Measurements from ENCODE around the gene TNNI2.

The TNNI2 gene

DNA sequence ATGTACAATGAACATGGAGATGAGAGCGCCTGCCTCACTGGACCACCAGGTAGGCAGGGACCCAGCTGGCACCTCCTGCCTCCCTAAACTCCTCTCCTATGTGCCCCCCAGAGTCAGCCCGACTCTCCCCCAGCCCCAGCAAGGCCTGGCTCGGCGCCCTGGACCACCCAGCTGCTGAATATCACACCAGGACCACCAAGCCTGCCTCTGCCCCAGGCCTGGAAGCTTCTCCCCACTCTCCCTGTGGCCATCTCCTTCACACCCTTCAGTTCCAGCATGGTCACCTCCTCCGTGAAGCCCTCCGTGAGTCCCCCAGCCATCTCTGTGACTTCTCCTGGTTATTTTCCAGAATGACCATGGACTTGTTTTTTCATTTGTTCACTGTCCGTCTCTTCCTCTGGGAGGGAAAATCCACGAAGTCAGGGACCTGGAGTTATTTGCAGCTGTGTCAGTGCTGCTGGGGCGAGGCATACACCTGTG, 7.7 kb downstream of the TNNI2 start:
- TF ChIP-seq, protein P1, sequence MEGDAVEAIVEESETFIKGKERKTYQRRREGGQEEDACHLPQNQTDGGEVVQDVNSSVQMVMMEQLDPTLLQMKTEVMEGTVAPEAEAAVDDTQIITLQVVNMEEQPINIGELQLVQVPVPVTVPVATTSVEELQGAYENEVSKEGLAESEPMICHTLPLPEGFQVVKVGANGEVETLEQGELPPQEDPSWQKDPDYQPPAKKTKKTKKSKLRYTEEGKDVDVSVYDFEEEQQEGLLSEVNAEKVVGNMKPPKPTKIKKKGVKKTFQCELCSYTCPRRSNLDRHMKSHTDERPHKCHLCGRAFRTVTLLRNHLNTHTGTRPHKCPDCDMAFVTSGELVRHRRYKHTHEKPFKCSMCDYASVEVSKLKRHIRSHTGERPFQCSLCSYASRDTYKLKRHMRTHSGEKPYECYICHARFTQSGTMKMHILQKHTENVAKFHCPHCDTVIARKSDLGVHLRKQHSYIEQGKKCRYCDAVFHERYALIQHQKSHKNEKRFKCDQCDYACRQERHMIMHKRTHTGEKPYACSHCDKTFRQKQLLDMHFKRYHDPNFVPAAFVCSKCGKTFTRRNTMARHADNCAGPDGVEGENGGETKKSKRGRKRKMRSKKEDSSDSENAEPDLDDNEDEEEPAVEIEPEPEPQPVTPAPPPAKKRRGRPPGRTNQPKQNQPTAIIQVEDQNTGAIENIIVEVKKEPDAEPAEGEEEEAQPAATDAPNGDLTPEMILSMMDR (IDR thresholded peaks at IDR 0.05; ENCODE audit: borderline replicate concordance, extremely low read depth, low read length, poor library complexity, severe bottlenecking): no peak
- TF ChIP-seq EZH2 (IDR thresholded peaks at IDR 0.05; ENCODE audit: borderline replicate concordance, low read depth, low read length, severe bottlenecking): no peak
- H3K79me2 ChIP-seq (ENCODE audit: insufficient read depth, low read length): no peaks in the 10 kb centered on the region
- DNase-seq: no peak
- H3K4me1 ChIP-seq (ENCODE audit: insufficient read depth, low read length): no peaks in the 10 kb centered on the region
- H3K4me2 ChIP-seq (ENCODE audit: insufficient read depth, low read length): no peak overlapping the region
- peaks cover 6% of the 10 kb centered on the region for H3K27me3 ChIP-seq (ENCODE audit: insufficient read depth, low read length, poor library complexity)
- no peak overlapping the region for H3K27ac ChIP-seq (ENCODE audit: low read length)
- H4K20me1 ChIP-seq (ENCODE audit: insufficient read depth, low read length): no peaks in the 10 kb centered on the region; the same call in 1 of the 2 replicates
- no peak overlapping the region for H2AFZ ChIP-seq (ENCODE audit: low read depth, low read length)
- no peaks in the 10 kb centered on the region for H3K9me3 ChIP-seq (ENCODE audit: insufficient read depth, low read length, severe bottlenecking)
- no peak for ATAC-seq (ENCODE audit: insufficient read depth, low read depth)
- no peaks in the 10 kb centered on the region for H3K36me3 ChIP-seq (ENCODE audit: insufficient read depth, low read length)
- H3K9ac ChIP-seq (ENCODE audit: low read depth, low read length): no peak overlapping the region
- no peak overlapping the region for H3K4me3 ChIP-seq (ENCODE audit: low read depth in 1 of 2, low read length in 2 of 2)

DNA sequence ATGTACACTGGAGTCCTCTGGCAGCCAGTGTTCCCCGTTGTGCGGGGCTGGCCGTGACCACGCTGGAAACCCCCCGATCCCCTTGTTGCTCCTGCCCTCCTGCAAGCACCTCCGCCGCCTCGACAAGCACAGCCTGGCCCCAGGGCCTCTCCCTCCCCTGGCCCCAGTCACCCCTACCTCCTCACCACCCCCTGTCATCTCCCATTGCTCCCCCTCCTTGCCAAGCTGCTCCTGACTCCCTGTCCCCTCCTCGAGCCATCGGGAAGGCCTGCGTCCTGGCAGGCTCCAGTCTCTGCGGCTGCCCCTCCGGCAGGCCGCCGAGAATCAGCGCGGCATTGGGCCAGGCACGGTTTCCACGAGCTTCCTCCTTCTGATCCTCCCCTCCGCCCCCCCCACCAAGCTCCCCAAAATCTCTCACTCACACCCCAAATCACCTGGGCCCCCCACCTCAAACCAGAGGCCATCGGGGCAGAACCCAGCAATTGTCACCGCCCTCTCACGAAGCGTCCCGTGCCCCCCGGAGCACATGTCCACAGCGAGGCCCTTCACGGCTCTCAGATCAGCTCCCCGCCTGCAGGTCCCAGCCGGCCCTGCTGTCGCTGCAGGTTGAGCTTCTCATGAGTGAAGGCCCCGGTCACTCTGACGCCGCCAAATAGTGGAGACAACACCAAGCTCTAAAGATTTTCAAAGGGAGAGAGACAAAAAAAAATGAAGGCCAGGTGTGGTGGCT, 8.4 kb downstream of the TNNI2 start:
- no peak overlapping the region for H3K9ac ChIP-seq (ENCODE audit: low read depth, low read length)
- peaks cover 6% of the 10 kb centered on the region for H3K4me1 ChIP-seq (ENCODE audit: insufficient read depth, low read length)
- no peaks in the 10 kb centered on the region for H3K9me3 ChIP-seq (ENCODE audit: insufficient read depth, low read length, severe bottlenecking)
- H3K79me2 ChIP-seq (ENCODE audit: insufficient read depth, low read length): no peaks in the 10 kb centered on the region
- no peak overlapping the region for H3K4me3 ChIP-seq (ENCODE audit: low read depth in 1 of 2, low read length in 2 of 2)
- no peak overlapping the region for H3K4me2 ChIP-seq (ENCODE audit: insufficient read depth, low read length)
- no peaks in the 10 kb centered on the region for H3K36me3 ChIP-seq (ENCODE audit: insufficient read depth, low read length)
- H3K27ac ChIP-seq (ENCODE audit: low read length): no peak overlapping the region
- TF ChIP-seq EZH2 (IDR thresholded peaks at IDR 0.05; ENCODE audit: borderline replicate concordance, low read depth, low read length, severe bottlenecking): no peak
- TF ChIP-seq, protein P1 (IDR thresholded peaks at IDR 0.05; ENCODE audit: borderline replicate concordance, extremely low read depth, low read length, poor library complexity, severe bottlenecking): no peak
- no peaks in the 10 kb centered on the region; the same call in 1 of the 2 replicates for H4K20me1 ChIP-seq (ENCODE audit: insufficient read depth, low read length)
- ATAC-seq (ENCODE audit: insufficient read depth, low read depth): no peak
- H2AFZ ChIP-seq (ENCODE audit: low read depth, low read length): no peak overlapping the region
- DNase-seq: no peak
- peaks cover 6% of the 10 kb centered on the region for H3K27me3 ChIP-seq (ENCODE audit: insufficient read depth, low read length, poor library complexity)

DNA sequence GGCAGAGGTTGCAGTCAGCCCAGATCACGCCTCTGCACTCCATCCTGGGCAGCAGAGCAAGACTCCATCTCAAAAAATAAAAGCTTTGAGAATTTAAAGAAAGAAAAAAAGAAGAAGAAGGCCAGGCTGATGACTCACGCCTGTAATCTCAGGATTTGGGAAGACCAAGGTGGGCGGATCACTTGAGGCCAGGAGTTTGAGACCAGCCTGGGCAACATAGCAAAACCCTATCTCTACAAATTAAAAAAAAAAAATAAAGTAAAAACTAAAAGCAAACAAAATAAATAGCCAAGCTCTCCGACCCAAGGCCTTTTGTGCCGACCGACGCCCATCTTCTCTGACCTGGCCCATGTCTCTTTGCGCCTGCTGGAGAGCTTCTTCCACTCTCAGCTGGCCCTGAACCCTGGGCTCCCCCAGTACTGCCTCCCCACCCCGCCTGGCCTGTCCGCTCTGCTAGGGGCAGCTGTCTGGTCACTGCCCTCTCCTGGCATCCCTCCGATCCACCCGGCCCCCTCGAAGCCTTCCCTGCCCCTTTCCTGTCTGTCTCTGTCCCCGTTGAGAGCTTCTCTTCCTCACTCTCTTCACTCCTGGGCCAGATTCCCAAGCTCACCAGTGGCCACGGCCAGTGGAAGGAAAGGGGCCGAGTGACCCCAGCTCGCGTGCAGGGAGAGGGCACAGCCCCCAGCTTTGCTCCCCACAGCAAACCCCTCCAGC, 9.3 kb downstream of the TNNI2 start:
- Histone ChIP-seq H3K4me2 (ENCODE audit: insufficient read depth, low read length) (no peak overlapping the region), H3K27ac (ENCODE audit: low read length) (no peak overlapping the region), H3K4me1 (ENCODE audit: insufficient read depth, low read length) (peaks cover 15% of the 10 kb centered on the region), H4K20me1 (ENCODE audit: insufficient read depth, low read length) (no peaks in the 10 kb centered on the region; the same call in 1 of the 2 replicates), H3K9me3 (ENCODE audit: insufficient read depth, low read length, severe bottlenecking) (no peaks in the 10 kb centered on the region), H2AFZ (ENCODE audit: low read depth, low read length) (no peak overlapping the region), H3K79me2 (ENCODE audit: insufficient read depth, low read length) (0 out of 2 replicates have a peak, but pooled peaks cover 1% of the 10 kb centered on the region), H3K4me3 (ENCODE audit: low read depth in 1 of 2, low read length in 2 of 2) (no peak overlapping the region), H3K36me3 (ENCODE audit: insufficient read depth, low read length) (no peaks in the 10 kb centered on the region), H3K27me3 (ENCODE audit: insufficient read depth, low read length, poor library complexity) (peaks cover 6% of the 10 kb centered on the region), H3K9ac (ENCODE audit: low read depth, low read length) (no peak overlapping the region)
- ATAC-seq (ENCODE audit: insufficient read depth, low read depth) (no peak), DNase-seq (no peak)
- TF ChIP-seq, protein P1 (IDR thresholded peaks at IDR 0.05; ENCODE audit: borderline replicate concordance, extremely low read depth, low read length, poor library complexity, severe bottlenecking): no peak
- no peak for TF ChIP-seq EZH2 (IDR thresholded peaks at IDR 0.05; ENCODE audit: borderline replicate concordance, low read depth, low read length, severe bottlenecking)

Data from DND-41 (cell line).